ENCODE results near the gene ELK3.

ELK3 gene

DNA sequence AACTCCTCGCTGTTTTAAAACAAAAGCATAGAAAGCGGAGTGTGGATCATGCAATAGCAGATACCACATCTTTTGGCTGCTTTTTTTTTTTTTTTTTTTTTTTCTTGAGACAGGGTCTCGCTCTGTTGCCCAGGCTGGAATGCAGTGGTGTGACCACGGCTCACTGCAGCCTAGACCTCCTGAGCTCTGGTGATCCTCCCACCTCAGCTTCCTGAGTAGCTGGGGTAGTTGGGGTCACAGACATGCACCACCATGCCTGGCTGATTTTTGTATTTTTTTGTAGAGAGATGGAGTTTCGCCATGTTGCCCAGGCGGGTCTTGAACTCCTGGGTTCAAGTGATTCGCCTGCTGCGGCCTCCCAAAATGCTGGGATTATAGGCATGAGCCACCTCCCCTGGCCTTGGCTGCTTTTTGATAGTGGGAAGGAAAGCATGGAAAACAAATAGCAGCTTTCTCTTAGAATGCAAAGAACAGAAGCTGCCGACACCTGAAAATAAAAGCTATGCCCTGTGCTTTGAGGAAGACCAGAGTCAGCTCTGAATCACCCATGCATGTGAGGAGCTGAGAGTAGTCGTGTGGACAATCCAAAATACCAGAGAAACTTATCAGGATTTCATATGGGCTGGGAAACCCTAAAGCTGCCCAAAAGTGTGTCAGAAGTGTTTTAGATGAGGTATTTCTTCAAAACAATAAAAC is 3.6 kb upstream of the ELK3 start:
- no peak for DNase-seq

DNA sequence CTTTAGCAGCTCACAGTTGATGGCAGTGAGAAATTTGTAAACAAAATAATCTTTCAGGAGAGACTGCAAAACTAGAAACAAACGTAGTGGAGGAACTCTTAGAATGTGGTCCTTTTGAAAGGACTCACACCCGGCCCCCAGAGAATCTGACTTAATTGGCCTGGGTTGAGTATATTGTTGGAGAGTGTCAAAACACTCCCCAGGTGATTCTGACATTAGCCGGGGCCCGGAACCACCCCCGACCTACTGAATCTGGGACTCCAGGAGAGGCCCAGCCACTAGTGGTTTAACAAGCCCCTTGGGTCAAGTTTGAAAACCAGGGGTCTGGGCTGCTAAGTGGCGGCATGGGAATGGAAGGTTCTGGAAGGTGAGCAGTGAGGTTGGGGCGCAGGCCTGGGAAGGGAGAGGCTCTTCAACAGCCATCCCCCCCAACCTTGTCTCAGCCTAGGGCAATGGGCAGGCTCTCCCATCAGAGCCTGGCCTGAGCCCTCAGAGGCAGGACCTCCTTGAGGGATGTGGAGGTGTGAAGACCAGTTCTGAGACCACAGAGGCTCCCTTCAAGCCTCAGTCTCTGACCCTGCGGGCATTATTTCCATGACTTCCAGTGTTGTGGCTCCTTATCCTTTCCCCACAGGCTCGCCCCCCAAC is 1.1 kb upstream of the ELK3 start:
- DNase-seq: no peak

DNA sequence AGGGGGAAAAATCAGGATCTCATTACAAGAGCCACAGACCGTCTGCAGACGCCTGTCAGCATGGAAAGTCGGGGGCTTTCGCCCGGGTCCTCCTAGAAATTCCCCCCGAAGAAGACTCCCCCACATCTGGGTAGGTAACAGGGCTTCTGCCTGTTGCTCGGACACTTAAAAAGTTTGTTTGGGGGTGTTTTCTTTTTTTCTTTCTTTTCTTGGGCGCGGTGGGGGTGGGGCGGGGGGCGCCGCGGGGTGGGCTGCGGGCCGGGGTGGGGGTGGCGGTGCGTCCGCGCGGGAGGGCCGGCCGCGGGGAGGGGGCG is 358 bp downstream of the ELK3 start:
- no peak for DNase-seq

DNA sequence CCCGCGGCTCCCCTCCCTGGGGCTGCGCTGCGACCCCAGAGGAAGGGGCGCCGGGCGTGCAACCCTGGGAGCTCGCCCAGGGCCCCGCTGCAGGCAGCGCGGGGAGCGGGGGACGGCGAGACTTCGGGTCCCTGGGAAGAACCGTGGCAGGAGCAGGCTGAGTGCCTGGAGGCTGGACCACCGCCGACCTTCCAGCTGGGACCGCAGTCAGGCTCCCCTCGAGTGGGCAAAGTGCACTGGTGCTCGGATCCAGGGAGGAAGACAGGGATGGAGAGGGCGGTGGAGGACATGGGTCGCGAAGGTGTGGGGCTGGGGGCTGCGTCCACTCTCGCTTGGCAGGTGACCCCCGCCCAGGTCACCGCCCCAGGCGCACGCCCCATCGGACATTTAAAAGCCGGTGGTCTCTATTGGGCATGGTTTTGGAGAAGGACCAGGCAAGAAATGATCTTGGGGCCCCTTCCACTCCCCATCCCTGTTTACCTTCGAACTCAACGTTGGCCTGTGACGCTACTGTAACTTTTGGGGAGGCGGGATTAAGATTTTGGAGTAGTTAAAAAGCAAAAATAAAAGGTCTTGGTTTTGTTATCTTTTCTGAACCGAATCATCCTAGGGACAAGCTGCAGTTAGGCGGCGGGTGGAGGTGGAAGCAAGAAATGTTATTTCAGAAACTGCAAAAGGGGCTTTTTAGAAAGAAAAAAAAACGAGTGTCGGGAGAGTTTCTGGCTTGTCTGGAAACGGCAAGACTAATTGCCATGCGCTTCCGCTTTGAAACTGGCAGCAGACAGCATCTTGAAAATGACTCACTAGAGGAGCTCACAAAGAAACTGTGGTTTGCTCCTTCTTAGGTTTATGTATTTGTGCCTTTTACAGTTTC is 1.0 kb downstream of the ELK3 start:
- peak; percentile 74 to 80 for DNase-seq

DNA sequence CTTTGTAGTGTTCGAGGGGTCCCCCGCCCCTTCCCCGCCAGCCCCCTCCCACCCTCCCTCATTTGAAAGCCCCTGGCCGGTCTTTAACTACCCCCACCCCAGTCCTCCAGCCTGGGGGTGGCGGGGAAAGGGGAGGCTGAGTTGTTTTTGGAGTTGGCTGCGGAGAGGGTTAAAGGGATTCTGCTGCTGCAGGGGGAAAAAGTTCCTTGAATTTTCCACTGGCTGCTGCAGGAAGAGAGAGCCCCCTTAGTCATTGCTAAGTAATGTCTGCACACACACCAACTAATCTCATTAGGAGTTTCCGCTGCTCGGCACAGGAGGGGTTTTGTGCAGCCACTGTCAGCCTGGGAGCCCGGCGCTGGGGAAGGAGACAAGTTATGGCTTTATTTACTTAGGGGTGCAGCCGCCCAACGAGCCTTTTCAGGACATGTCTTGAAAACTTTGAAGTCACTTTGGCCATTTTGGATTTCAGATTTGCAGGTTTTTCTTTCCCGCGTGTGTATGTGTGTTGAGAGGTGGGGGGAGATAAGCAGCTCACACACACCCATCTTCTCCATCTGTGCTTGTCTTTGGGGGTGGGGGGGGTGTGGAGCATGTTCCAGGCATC is 1.8 kb downstream of the ELK3 start:
- no peak for DNase-seq

DNA sequence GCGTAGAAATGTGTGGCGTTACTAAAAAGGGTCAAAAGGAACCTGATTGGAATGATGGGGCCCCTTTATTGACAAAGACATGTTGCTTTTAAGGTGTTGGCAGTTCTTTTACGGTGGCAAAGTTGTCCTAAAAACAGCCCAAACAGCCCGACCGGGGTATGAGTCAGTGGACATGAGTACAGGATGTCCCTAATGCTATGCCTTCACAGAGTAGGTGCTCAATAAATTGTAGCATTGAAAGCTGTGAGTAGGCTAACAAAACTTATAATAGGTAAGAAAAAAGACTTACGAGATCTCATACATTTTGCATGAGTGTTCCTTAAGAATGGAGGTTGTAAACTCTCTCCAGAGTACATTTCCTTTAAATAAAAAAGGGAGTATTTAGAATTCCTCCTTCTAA is 2.6 kb downstream of the ELK3 start:
- no peak for DNase-seq

DNA sequence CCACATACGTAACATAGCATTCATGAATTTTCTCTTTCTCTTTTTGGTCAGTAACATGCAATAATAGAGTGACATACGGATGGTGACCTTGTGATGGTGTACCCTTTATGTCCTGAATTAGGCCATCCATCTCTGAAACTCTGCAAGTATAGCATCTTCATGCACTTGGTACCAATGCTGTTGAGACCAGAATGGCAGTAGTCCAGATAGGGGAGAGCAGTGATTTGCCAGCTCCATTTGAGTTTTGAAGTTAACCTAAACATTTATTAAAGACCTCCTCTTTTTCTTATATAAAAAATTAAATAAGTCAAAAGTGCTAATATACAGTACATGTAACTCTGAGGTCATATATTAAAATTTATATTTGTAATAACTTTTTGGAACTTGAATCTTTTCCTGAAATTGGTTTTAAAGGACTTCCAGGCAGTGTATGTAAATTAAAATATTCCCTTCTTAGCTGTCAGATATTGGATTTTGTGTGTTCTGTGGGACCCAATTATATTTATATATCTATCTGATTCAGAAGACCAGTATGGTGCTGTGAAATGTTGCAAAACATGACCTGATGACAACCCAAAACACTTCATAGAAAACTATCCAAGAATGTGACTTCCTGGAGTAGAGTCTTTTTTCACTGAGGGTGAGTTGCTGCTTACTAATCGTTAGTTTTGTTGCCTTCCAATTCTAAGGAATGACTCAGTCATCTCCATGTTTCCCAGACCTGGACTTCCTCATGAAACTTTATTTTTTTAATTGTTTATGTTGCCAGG is 3.5 kb downstream of the ELK3 start:
- DNase-seq: peak in 1 of 2 donors; percentile 53

DNA sequence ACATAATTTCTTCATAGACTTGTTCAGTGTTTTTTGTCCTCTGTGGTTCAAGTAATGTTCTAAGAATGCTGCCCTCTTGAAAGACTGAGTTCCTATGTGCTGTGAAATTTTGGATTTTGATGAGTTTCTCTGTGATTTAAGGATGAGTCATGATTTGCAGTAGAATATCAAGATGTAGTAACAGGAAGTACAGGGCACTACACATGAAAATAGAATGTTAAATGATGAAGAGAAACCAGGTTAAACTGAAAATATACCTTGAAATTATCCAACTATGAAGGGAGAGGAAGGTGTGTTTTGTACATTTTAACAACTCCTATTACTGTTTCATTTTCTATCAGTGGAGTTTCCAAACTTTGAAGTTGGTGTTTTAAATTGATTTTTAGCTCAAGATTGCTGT is 4.8 kb downstream of the ELK3 start:
- DNase-seq: peak; percentile 42 to 52

DNA sequence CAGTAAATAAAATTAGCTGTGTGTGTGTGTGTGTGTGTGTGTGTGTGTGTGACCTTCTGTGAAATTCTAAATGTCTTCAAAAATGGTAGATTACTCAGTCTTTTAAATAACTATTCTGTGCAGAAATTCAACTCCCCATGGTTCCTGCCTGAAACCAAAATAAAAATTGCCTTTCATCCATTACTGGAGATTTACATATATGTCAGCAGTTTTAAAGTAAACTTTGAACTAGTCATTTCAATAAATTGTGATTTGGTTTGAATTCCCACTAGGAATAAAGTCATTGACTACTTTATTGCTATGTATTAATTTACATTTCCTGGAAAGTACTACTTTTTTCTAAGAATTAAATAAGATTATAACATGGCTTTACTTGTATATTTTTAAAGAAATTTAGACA is 5.3 kb downstream of the ELK3 start:
- no peak for DNase-seq

DNA sequence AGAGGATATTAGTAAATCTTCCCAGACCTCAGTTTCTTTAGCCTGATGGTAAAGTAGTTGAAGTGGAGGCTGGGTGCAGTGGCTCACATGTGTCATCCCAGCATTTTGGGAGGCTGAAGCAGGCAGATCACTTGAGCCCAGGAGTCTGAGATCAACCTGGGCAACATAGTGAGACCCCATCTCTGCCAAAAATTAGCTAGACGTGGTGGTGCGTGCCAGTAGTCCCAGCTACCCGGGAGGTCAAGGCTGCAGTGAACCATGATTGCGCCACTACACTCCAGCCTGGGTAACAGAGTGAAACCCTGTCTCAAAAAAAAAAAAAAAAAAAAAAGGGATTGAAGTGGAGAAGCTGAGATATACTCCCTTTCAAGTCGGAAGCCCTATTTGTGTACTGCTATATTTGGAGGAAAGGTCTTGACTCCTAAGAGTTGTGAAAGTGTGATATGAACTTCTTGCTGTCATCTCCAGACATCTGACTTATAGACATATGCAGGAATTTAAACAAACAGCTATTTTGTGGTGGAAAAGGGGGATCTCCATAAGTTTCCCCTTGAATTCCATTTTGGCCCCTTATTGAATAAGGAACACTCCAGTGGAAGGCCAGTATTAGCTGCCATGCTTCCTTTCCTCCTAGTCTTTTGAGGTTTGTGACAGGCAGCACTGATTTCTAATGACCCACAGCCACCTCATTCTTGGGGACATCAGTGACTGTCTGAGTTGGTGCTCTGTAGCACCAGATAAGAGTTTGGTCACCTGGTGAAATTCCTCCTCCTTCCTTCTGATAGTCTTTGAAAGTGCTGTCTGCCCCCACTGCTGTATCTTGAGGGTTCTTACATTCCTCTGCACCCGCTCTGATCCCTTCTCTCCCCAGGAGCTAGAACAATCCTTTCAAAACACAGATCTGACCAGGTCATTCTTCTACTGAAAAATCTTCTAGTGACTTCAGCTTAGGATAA is 7.4 kb downstream of the ELK3 start:
- DNase-seq: no peak

DNA sequence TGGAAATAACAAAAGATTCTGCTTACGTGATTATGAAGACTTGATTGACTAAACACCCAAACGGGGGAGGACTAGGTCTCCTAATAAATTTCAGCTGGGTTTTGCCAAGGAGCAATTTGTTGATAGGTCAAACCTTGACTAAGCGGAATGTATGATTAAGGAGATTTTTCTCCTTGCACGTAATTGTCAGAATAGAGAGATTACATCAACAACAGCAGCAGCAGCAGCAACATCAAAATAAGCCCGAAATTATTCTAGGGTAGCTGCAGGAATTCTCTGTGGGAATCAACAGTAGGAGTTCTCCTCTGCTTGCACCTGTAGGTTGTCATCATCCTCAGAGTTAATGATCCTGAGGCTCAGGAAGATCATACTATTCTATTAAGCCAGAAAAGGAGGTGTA is 10.2 kb downstream of the ELK3 start:
- DNase-seq: no peak

DNA sequence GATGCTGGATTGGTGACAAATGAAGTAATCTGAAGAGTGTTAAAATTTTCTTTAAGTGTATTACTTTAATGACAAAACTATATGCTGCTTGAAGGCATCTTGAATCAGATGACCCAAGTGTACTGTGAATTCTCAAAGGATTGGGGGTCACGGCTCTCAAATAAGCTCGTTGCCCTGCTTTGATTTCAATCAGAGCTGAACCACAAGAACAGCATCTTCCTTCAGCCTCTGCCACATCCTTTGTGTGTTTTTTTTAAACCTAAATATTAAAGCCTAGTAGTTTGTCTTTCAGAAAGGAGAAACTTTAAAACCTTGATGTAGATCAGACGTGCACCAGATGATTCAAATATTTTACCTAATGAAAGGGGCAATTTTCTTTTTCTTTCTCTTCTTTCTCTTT is 11.7 kb downstream of the ELK3 start:
- no peak for DNase-seq

DNA sequence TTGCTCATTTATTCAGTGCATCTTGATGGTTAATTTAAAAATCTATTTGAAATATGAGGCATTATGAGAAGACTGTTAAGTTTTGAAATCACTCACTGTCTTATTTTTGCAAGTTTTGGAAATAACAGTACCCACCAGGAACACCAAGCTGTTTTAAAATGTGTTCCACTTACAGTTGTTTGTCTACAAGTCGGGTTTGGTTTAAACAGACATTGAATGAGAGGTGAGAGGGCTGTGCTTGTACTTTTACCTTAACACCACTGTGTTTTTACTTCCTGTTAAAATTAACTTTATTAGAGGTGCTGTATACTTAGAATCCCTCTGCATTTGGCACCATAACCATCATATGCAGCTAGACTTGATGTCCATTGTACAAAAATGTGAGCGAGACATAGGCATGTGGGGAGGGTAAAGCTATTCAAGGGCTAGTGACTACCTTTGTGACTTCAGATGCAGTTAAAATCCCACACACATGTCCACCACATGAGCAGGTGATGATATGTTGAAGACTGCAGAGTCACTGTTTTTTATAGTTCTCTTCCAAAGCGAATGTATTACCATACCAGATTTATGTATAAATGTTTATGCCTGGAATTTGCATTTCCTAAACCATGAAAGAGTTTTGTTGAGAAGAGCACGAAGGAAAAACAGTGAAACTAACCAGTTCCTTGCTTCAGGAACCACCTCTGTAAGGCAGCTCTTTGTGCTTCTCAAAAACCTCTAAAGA is 12.9 kb downstream of the ELK3 start:
- no peak for DNase-seq

DNA sequence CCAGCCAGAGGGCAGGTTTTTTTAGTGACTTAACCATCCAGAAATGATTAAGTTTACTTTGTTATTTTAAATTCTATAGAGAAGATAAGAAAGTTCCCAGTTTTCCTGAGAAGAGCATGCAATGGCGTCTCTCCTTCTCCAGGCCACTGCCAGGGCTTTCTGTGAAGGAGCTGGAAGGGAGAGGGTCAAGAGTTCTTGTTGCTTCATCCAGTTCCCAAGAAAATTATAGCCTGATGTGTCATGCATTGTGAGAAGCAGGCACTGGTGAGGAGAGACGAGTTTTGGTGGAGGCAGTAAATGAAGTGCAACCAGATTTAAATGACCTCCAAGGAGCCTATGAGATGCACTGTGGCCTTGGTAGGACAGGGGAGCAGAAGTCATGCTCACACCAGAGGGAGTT is 14.2 kb downstream of the ELK3 start:
- DNase-seq: no peak

DNA sequence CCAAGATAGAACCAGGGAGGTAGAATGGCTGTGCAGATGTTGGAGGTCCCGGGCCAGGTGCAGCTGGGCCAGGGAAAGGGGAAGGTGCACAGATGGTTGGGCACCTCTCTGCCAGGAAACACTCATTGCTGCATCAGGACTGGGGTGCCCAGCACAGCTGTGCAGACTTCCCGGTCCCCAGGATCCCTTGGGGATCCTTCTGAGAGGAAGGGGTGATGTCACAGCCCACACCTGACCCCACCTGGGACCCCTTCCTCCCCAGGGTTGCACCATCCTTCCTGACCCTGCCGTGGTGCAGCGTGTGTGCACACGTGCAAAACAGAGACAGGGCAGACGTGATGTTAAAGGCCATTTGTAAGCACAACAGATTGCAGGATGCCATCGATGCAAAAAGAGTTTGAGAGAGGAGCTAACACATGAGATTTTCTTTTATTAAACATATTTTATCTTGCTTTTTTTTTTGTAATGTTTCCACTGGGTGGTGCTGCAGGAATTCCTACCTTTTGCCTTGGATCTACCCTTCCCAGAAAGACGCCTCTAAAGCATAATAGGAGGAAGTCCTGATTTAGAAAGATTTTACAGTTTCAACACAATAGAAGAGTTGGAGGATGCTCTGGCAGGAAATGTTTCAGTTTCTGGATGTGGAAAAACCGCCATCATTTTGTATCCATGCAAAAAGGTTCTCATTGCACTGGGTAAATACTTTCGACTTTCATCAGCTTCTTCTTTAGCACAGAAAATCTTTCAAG is 14.8 kb downstream of the ELK3 start:
- DNase-seq: peak; percentile 39 to 51

DNA sequence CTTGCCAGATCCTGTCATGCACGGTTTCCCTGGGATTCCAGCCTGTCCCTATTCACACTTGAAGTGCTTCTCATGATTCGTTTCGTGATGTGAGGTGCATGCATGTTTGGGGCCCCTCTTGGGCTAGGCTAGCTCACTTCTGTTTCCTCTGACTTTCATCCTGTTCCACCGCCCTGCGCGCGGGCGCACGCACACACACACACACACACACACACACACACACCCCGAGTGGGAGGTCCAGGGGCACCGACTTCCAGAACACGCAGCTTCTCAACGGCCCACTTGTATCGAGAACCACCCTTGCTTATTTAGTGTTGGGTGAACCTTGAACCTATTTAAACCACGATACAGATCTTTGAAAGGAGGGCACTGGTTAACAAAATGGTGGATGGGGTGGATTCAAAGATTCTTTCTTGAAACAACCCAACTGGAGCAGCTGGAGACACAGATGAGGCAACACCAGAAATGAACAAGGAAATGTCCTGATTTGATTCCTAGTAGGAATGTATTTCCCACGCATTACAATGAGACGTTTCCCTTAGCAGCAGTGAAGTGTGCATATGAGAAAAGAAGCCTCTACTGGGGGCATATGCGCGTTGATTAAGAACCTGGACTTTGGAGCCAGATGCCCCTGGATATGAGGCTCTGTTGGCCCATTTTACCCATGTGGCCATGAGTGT is 16.3 kb downstream of the ELK3 start:
- no peak for DNase-seq

DNA sequence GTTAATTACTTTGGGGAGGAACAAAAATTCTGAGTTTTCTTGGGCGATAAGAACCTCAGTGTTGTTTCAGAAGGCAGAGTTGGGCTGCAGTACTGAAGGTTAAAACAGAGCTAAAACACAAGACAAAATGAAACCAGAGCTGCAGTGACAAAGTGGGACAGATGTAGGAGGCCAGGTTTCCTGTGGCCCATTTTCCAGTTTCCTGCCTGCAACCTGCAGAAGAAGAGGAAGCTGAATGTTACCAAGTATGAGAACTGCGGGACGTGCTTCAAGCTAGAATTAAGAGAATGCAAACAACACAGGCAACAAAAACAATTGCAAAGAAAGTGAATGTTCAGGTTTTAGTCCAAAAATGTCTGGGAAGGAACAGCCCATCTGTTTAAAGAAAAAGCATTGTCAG is 17.8 kb downstream of the ELK3 start:
- DNase-seq: no peak

DNA sequence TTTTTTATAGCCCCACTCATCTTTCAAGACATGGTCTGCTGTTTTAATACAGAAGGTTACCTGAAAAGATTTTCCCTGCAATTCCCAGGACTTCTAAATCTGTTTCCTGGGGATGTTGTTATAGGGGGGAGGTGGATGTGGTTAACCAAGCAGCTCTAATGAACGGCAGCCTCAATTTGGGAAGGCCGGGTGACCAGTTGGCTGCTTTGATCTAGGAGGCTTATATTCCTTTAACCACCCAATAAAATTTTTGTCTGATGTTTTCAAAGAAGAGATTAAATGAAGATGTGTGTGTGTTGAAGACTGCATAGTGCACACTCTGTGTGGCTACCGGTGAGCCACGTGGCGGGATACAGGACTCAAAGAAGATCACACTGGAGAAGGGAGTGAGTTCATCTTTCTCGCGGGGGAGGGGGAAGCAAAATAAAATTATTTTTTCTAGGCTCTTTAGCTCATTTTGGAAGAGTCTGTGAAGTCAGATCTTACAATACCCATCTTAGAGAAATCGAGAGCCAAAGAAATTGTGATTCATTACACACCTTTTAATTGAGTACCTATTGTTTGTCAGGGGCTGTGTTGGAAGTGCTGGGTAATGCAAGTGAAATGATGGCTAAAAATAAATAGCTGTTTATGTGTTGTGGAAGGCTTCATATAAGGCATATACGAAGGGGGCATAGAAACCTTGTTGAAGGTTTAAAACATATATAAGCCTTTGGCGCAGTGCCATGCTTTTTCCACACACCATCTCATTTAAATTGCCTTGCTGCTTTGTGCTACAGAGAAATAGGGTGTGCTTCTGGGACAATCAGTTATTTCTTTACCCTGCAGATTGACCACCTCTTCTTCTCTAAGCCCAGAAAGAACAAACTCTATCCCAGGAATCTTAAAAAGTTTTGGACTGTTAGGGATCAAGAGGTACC is 18.5 kb downstream of the ELK3 start:
- DNase-seq: no peak

All from inflammatory macrophage treated with lipopolysaccharide for 1 hour (primary cell).